GM12892 (cell line): ENCODE results near the gene IGFBP6.

Experiments
- POLR2A ChIP-seq: IDR thresholded peaks from 2 replicates; pipeline ENCODE4 v1.6.1; 2011; ENCODE audit warnings: low read depth, low read length, control low read depth
- TAF1 ChIP-seq: IDR thresholded peaks from 2 replicates; pipeline ENCODE4 v1.6.1; 2011; ENCODE audit warnings: low read depth, mild to moderate bottlenecking, control low read depth, low read length, borderline replicate concordance

DNA sequence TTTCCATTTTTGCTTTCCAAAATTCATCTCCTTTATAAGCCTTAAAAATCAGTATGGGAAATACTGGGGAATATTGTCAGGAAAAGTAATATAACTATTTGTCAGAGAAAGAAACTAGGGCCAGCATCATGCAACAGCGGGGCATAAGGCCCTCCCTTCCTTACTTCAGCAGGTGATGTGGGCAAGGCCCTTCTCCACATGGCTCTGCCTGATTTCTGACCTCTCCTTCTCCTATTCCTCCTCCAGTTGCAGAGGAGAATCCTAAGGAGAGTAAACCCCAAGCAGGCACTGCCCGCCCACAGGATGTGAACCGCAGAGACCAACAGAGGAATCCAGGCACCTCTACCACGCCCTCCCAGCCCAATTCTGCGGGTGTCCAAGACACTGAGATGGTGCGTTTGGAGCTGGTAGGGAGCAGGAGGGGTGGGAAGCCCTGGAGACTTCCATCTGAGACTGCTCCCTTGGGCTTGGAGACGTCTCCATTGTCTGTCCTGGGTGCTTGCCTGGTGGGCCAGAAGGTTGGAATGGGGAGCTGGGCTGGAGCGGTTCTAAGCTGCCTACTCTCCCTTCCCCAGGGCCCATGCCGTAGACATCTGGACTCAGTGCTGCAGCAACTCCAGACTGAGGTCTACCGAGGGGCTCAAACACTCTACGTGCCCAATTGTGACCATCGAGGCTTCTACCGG, 3.1 kb downstream of the IGFBP6 start:
- no peak for TF ChIP-seq TAF1
- TF ChIP-seq POLR2A, result no peak
